ENCODE measurements around the gene WDR87.

GRCh38 chr19:37874784-37875183 is 31.6 kb downstream of the WDR87 start:
- TF ChIP-seq TAF1 (IDR thresholded peaks at IDR 0.05; ENCODE audit: borderline replicate concordance, low read depth, low read length), result no peak
- no peak for TF ChIP-seq POLR2AphosphoS5 (IDR thresholded peaks at IDR 0.05; ENCODE audit: low read depth, low read length)
